Measurements from ENCODE around the gene TMEM94.
"Not testable (repeated sequence)": the region's sequence is repeated elsewhere in the genome, so short reads cannot be mapped to it uniquely, and the experiment has no call there.

GRCh38 chr17:75437404-75437803 lies 19.0 kb upstream of the TMEM94 start:
- TF ChIP-seq, protein P1, sequence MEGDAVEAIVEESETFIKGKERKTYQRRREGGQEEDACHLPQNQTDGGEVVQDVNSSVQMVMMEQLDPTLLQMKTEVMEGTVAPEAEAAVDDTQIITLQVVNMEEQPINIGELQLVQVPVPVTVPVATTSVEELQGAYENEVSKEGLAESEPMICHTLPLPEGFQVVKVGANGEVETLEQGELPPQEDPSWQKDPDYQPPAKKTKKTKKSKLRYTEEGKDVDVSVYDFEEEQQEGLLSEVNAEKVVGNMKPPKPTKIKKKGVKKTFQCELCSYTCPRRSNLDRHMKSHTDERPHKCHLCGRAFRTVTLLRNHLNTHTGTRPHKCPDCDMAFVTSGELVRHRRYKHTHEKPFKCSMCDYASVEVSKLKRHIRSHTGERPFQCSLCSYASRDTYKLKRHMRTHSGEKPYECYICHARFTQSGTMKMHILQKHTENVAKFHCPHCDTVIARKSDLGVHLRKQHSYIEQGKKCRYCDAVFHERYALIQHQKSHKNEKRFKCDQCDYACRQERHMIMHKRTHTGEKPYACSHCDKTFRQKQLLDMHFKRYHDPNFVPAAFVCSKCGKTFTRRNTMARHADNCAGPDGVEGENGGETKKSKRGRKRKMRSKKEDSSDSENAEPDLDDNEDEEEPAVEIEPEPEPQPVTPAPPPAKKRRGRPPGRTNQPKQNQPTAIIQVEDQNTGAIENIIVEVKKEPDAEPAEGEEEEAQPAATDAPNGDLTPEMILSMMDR (IDR thresholded peaks at IDR 0.05) = not testable (repeated sequence)
- TF ChIP-seq POLR2AphosphoS5 (IDR thresholded peaks at IDR 0.05; ENCODE audit: insufficient read depth in 1 of 2, low read depth in 1 of 2) = not testable (repeated sequence)

Data from vagina (tissue), 2 donors.